Choroid plexus epithelial cell (primary cell): Measurements from ENCODE around the gene KLHL29.

Experiments
- DNase-seq: peaks from one replicate; pipeline ENCODE4 v3.0.0-alpha.2; 2010; ENCODE audit warnings: low read depth
- H3K4me3 ChIP-seq: 2 replicates; pipeline ENCODE4 v1.5.1; 2011; ENCODE audit warnings: low read depth, mild to moderate bottlenecking, control low read depth, low read length, moderate library complexity
- CTCF ChIP-seq: conservative IDR thresholded peaks from 2 replicates; pipeline ENCODE4 v1.5.1; 2011; ENCODE audit warnings: low read depth, mild to moderate bottlenecking, control low read depth, inconsistent platforms, low read length, moderate library complexity

Gene KLHL29

GRCh38 chr2:23657371-23657770, 272.4 kb downstream of the KLHL29 start:
- TF ChIP-seq CTCF: no peak
- DNase-seq: no peak
- H3K4me3 ChIP-seq: no peak overlapping the region

- TF ChIP-seq CTCF: no peak
- H3K4me3 ChIP-seq: no peak overlapping the region
- DNase-seq: no peak
Measured at GRCh38 chr2:23657934-23658333, 273.0 kb downstream of the KLHL29 start.

GRCh38 chr2:23658466-23658942, 273.5 kb downstream of the KLHL29 start:
- no peak for TF ChIP-seq CTCF
- H3K4me3 ChIP-seq: no peak overlapping the region
- DNase-seq: peak; percentile 32

GRCh38 chr2:23659328-23659727, 274.3 kb downstream of the KLHL29 start:
- DNase-seq: no peak
- no peak for TF ChIP-seq CTCF
- no peak overlapping the region for H3K4me3 ChIP-seq

GRCh38 chr2:23659773-23660172, 274.8 kb downstream of the KLHL29 start:
- H3K4me3 ChIP-seq: no peak overlapping the region
- TF ChIP-seq CTCF: no peak
- no peak for DNase-seq

GRCh38 chr2:23660237-23660636, 275.3 kb downstream of the KLHL29 start:
- no peak for TF ChIP-seq CTCF
- no peak overlapping the region for H3K4me3 ChIP-seq
- no peak for DNase-seq

- no peak for DNase-seq
- TF ChIP-seq CTCF: no peak
Measured at GRCh38 chr2:23661276-23662050, 276.5 kb downstream of the KLHL29 start.

More at GRCh38 chr2:23661276-23662050, 276.5 kb downstream of the KLHL29 start:
- H3K4me3 ChIP-seq: no peak overlapping the region
